Midbrain (tissue), 1 donor: ENCODE measurements around the gene ZBED5.
"Not testable (repeated sequence)": the region's sequence is repeated elsewhere in the genome, so short reads cannot be mapped to it uniquely, and the experiment has no call there.

ENCODE experiments used
- DNase-seq: peaks from one replicate; lab custom pipeline; 2025; lab: John Stamatoyannopoulos, UW

The ZBED5 gene

DNA sequence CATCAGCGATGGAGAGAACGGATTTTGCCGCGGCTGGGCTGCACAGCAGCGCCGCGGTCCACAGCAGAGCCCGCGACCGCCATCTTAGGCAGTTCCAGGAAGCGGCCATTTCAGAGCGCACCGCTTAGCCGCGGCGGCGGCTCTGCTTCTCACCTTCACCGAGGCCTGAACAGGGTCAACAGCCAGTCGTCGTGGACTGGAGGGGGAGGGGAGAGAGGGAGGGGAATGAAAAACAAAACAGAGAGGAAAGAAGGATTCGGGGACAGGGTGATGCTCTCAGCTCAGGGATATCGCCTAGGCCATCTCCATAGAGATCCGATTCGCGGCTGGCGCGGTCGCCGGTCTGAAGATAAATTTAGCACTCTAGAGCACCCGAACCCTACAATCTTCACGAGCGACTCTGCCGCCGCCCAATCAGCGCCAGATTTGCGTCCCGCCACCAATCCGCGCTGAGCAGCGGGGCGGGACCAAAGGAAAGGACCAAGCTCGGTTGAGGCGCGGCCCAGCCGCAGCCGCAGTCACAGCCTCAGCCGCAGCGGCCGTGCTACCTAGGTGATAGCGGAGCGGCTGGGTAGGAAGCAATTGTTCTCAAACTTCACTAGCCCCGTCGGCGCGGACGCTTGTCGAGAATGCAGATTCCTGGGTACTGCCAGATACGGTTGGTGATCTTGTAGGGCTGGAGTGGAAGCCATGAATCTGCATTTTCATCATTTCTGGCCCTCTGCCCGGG is at the start of gene ZBED5:
TSS of gene ZBED5 (minus strand) at position 345 of the 730 bp plus-strand sequence. CDS start 3,108 bp downstream, outside the sequence.
- DNase-seq, result peak; percentile 99

GRCh38 chr11:10906521-10906920 is 48.7 kb upstream of the ZBED5 start:
- no peak for DNase-seq

- no peak for DNase-seq
Measured at GRCh38 chr11:10902301-10903063, 44.6 kb upstream of the ZBED5 start.

GRCh38 chr11:10900681-10901415 is 43.0 kb upstream of the ZBED5 start:
- no peak for DNase-seq

DNA sequence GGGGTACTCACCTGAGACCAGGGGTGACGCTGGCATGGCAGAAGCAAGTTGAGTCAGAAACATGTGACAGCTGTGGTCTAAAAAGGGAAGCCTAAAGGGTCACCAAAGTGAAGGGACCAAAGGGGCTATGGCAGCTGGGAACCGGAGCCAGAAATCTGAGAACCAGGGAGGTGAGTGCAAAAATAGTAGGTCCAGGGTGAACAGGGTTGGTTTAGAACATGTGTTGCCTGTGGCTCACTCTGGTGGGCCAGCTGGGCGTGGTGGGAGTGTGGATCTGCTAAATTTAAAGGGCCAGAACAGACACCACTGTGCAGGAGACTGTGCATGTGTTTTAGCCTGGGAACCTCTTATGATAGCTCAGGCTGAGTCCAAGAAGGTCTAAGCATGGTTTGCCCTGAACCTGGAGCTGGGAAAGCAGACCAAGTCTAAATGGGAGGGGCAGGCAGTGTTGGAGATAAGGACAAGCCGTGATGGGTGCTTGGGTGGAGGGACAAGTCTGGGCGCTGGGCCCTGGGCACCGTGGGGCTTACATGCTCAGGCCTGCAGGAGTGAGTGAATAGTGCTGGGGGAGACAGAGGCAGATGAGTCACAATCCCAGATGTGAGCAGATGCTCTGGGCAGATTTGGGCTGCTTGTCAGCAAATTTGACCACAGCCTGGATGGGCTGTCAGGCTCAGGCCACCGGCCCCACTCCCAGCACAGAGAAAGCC is 41.4 kb upstream of the ZBED5 start:
- no peak for DNase-seq

DNA sequence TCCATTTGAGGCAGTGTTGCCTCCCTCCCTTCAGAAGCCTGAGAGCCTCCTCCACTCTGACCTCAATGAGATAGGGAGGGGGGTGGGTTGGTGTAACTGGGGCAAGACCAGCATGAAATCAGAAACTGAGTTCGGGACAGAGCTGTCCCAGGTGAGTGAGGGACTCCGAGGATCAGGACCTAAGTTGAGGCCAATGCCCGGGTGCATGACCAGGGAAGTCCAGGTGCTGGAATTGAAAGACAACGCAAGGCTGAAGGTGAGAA is 40.8 kb upstream of the ZBED5 start:
- DNase-seq, result no peak

DNA sequence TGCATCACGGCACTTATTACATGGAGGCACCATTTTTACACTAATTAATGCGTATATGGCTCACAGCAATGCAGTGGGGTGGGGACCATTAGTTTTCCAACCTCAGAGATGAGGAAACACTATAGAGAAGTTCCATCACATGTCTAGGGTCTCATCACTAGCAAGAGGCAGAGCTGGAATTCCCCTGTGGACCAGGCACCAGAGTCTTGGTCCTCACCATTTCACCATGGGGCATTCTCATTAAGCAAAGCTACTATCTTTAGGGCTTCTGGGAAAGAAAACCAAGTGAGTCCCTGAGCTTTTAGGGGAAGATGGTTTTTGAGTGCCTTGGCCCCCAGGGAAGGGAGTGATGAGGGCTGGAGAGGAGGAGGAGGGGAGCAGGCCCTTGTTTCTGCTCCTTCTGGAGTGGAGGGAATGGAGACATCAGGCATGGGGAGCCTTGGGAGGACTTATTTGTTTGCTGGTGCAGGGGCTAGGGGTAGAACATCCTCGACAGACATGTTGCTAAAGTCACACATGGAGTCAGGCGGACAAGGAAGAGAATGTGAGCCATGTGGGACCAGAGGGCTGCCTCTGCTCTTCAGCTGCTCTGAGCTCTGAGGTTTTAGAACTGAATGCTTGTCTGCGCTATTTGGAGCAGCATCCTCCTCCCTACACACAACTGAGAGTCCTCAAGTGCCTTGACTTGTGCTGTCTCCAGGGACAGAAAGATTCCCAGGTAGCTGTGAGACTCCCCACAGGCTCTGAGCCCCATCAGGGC is 40.3 kb upstream of the ZBED5 start:
- DNase-seq, result no peak

- no peak for DNase-seq
Measured at GRCh38 chr11:10897150-10897549, 39.3 kb upstream of the ZBED5 start.

DNA sequence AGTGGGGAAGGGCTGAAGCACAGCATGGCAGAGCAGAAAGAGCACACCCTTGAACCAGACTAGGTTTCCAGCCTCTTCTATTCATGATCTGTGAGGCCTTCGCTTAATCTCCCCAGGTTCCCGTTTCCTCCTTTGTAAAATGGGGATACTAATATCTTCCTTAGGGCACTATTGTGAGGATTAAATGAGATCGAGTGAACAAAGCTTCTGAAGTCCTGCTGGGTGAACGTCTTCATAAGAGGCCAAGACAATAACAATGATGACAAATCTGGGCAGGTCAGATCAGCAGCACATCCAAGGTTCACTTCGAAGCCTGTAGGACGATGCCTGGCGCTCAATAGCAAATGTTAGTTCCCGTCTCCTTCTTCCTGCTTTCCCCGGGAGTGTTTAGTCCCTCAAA is 38.6 kb upstream of the ZBED5 start:
- DNase-seq, result no peak

DNA sequence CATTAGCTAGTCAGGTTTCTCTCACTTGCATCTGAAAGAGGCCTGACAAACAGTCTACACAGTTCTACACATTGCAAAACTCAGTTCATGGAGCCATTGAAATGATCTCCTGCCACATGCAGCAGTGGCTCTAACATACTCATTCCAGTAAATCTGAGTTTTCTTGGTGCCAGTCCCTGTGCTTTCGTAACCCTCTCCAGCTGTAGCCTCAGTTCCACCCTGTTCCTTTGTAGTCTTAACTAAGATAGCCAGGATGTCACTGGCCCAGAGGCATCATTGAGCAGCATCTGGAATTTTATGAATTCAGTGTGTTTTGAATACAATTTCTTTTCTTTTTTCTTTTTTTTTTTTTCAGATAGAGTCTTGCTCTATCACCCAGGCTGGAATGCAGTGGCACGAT is 37.4 kb upstream of the ZBED5 start:
- DNase-seq, result no peak

DNA sequence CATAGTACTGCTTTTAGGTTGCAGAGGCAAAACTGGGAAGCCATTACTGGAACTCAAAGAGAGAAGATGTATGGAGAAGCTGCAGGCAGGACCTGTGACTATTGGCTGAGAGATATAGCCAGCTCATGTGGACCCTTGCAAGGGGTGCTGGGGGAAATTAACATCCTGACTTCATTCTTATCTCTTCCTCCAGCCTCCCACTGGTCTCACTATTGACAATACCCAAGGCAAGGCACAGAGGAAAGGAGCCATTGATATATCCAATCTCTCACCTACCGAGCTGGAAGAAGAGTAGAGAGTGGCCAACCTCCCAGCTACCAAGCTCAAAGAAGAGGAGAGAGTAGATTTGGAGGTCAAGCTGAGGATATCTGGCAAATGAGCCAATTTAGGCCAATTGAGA is 36.8 kb upstream of the ZBED5 start:
- no peak for DNase-seq

DNA sequence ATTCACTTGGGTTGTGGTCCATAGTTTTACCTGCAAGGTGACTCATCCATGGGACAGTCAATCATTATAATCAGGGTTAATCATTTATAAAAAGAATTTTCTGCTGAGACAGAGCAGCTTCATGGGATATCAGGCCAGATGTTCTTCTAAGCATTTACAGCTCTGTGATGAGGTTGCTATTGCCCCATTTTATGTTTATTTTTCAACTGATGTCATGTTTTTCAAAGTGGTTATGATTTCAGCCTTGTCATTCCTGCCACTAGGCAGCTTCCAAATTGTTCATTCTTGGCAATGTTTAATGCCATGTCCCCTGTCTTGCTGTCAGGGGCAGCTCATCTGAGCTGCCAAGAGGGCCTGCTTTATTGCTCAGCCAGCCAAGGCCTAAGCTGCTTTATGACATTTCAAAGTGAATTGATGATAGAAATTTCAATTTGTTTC is 35.9 kb upstream of the ZBED5 start:
- no peak for DNase-seq

- no peak for DNase-seq
Measured at GRCh38 chr11:10892250-10892649, 34.4 kb upstream of the ZBED5 start.

DNA sequence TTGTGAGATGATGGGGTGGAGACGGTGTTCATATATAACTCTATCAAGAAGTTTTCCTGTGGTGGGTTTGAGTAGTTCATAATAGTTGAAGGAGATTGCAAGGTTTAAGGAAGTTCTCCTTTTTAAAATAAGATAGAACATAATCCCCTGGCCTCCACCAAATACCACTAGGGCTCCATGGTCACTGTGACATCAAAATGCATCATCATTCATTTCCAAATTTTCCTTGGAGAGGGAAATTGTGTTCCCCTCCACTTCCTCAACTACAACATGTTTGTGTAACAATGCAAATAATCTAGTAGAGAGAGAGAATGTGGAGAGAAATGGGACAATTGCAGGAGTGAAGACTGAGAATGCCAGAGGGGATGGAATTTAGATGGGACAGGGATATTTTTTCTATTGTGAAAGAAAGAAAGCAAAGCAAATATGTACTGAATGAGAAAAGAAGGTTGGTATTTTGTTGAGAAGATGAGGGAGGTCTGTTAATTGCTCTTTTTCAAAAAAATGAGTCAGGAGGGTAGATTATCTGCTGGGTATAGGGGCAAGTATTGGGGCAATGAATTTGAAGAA is 33.4 kb upstream of the ZBED5 start:
- DNase-seq, result no peak

- DNase-seq, result not testable (repeated sequence)
Measured at GRCh38 chr11:10890083-10890482, 32.2 kb upstream of the ZBED5 start.

- no peak for DNase-seq
Measured at GRCh38 chr11:10887307-10887706, 29.5 kb upstream of the ZBED5 start.

- DNase-seq, result no peak
Measured at GRCh38 chr11:10886652-10887250, 28.9 kb upstream of the ZBED5 start.

GRCh38 chr11:10885703-10886363 is 28.0 kb upstream of the ZBED5 start:
- no peak for DNase-seq

- DNase-seq, result not testable (repeated sequence)
Measured at GRCh38 chr11:10884292-10884691, 26.4 kb upstream of the ZBED5 start.

DNA sequence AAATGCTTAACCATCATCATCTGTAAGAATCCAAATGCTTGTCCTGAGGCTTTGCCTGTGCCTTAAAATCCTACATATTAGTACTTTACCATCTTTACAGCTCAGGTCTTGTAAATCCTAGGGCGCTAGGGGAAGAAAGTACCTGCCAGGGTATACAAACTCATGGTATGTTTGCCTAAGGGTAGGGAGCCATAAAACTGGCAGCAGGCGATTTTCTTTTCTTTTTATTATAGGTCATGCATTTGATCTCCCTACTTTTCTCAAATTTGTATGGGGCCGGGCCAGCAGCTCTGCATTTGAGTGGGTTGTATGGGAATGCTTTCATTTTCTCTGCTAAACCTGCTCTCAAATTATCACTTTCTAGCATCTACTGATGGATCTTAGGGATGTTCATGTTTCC is 24.0 kb upstream of the ZBED5 start:
- DNase-seq, result no peak
